Stimulated activated CD8-positive, alpha-beta memory T cell treated with anti-CD3 and anti-CD28 coated beads, Interleukin-15, amount 100 ng/mL, for 4 hours (primary cell): Measurements from ENCODE around the gene ZFAND3.
A peak's percentile ranks its signal among the peaks of the same experiment; 100 is the strongest.

Experiments
- DNase-seq, 2 donors: peaks; one replicate each; pipeline ENCODE4 v3.0.0-alpha.2; 2020; ENCODE audit warnings: low read depth in 2 of 2

ZFAND3 gene

GRCh38 chr6:37798436-37799262 lies 20.9 kb upstream of the ZFAND3 start:
- DNase-seq = no peak

GRCh38 chr6:37799263-37799644 lies 20.3 kb upstream of the ZFAND3 start:
- no peak for DNase-seq

DNA sequence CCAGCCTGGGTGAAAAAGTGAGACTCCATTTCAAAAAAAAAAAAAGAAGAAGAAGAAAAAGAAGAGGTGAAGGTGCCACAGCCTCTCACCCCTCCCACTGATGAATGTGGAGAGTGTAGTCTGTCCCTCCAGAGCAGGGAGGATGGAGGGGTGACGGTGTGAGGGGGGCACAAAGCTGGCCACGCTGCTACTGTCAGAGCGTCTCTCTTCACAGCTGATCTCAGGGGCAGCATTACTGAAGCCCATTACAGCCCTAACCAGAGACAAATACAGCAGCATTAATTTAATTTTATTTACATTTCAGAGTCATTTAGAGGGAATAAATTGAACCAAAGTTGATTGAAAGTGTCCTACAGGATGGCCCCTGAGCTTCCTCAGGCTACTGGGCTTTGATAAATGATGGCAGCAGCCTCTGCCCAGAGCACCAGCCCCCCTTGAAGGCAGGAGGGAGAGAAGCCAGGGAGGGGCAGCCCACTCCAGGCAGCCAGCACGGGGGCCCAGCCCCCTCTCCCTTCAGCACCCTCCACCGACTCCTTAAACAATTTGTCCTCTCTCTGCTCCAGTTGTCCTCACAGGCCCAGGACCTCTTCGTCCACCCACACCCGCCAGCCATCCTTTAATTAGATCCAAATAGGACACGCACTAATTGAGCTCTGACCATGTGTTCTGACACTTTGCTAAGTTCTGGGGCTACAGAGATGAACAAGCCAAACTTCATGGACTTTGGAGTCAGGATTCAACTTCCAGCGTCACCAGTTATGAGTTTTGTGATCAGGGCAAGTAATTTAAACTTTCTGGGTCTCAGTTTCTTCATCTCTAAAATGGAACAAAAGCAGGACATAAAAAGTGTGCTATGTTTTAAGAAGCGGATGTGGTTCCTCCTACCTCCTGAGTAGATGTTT lies 18.6 kb upstream of the ZFAND3 start:
- DNase-seq = no peak

DNA sequence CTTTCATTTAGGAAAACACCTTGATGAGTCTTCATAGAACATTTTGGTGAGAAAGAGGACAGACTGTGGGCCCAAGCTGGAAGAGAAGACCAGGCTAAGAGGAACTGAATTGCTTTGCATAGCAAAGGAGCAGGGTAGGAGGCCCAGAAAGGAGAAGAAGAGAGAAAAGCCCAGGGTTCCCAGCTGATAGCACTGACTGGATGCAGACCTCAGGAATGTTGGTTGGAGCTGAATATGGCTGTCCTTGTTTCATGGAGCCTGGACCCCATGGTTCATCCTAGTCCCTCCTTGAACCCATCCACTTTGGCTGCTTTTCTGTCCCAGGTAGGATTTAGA lies 18.0 kb upstream of the ZFAND3 start:
- DNase-seq = no peak

DNA sequence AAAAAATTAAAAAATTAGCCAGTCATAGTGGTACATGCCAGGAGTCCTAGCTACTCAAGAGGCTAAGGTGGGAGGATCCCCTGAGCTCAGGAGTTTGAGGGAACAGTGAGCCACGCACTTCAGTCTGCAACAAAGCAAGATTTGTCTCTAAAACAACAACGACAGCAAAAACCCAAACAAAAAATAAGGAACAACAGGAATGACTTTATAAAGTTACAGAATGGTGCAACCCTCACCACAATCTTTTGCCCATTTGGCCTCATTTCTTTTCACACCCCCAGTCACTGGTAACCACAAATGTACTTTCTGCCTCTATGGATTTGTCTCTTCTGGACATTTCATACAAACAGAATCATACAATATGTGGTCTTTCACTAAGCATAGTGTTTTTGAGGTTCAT lies 16.7 kb upstream of the ZFAND3 start:
- no peak for DNase-seq

GRCh38 chr6:37804586-37804985 lies 14.9 kb upstream of the ZFAND3 start:
- DNase-seq = no peak

- no peak for DNase-seq
These were observed 13.3 kb upstream of the ZFAND3 start for GRCh38 chr6:37806213-37806612.

- no peak for DNase-seq
These were observed 11.9 kb upstream of the ZFAND3 start for GRCh38 chr6:37807656-37808055.

GRCh38 chr6:37809197-37809543 lies 10.4 kb upstream of the ZFAND3 start:
- DNase-seq = no peak

GRCh38 chr6:37812841-37813240 lies 6.7 kb upstream of the ZFAND3 start:
- no peak for DNase-seq

- no peak for DNase-seq
These were observed 5.2 kb upstream of the ZFAND3 start for GRCh38 chr6:37814374-37814773.

- no peak for DNase-seq
These were observed 2.7 kb upstream of the ZFAND3 start for GRCh38 chr6:37816599-37817375.

- DNase-seq = peak; percentile 88 to 91
These were observed 871 bp upstream of the ZFAND3 start for GRCh38 chr6:37818536-37819176.

- DNase-seq = peak; percentile 8 to 33
These were observed 533 bp downstream of the ZFAND3 start for GRCh38 chr6:37819802-37820717.

- DNase-seq = no peak
These were observed 1.2 kb downstream of the ZFAND3 start for GRCh38 chr6:37820718-37821079.

DNA sequence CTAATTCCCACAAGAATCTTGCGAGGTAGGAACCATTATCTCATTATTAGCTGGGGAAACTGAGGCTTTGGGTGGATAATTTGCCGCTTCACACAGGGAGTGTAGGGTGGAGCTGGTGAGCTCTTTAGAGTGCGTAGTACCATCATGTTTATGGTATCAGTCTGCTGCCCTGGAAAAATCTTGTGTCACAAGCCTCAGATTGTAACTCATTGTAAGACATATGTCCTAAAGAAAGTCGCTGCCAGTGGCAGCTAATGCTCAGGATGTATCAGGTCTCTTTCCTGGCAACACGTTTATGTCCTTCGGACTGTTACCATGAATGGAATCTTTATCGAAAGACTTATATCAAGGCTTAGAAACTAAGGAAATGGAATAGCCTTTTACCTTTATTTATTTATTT lies 1.9 kb downstream of the ZFAND3 start:
- no peak for DNase-seq

GRCh38 chr6:37822851-37823682 lies 3.5 kb downstream of the ZFAND3 start:
- DNase-seq = peak in 1 of 2 donors; percentile 10

GRCh38 chr6:37824170-37824569 lies 4.6 kb downstream of the ZFAND3 start:
- DNase-seq = no peak

- no peak for DNase-seq
These were observed 6.7 kb downstream of the ZFAND3 start for GRCh38 chr6:37826188-37826587.

- DNase-seq = no peak
These were observed 7.5 kb downstream of the ZFAND3 start for GRCh38 chr6:37826993-37827392.
